Thyroid gland (tissue), 4 donors: Measurements from ENCODE around the gene COL24A1.

ENCODE experiments used
- POLR2A ChIP-seq, 2 donors: fragments of 450-650 bp; IDR thresholded peaks; one replicate each; pipeline ENCODE4 v1.6.1; 2017; ENCODE audit warnings: antibody characterized with exemption in 2 of 2, mild to moderate bottlenecking in 2 of 2, moderate library complexity in 1 of 2
- TF ChIP-seq, protein P1 (sequence below), 6 experiments: fragments of 200-600 bp in 3 of 6; fragments of 450-650 bp in 3 of 6; sonication (generic) in 3 of 6; IDR thresholded peaks; one replicate each; pipeline ENCODE4 v1.5.1; 2016 to 2019; ENCODE audit warnings: antibody characterized with exemption in 6 of 6, mild to moderate bottlenecking in 2 of 6, inconsistent platforms in 1 of 6, moderate library complexity in 1 of 6

DNA sequence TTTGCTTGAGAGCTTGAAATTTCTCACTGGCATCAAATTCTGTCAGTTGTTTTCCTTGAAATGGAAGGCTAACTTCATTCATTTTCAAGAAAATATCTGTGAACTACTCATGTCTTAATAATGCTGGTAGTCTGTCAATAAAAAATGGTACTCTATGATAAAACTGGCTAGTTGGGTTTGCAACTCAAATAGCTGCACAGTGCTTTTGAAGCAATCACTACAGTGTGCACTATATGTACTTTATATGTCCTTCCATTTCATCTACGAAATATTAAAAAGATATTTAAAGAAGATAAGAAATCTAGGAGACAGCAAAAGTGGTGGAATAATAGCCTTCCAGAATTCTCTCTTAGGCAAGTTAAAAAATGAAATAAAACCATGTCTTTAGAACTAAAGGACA is 408.5 kb downstream of the COL24A1 start:
- TF ChIP-seq, protein P1, sequence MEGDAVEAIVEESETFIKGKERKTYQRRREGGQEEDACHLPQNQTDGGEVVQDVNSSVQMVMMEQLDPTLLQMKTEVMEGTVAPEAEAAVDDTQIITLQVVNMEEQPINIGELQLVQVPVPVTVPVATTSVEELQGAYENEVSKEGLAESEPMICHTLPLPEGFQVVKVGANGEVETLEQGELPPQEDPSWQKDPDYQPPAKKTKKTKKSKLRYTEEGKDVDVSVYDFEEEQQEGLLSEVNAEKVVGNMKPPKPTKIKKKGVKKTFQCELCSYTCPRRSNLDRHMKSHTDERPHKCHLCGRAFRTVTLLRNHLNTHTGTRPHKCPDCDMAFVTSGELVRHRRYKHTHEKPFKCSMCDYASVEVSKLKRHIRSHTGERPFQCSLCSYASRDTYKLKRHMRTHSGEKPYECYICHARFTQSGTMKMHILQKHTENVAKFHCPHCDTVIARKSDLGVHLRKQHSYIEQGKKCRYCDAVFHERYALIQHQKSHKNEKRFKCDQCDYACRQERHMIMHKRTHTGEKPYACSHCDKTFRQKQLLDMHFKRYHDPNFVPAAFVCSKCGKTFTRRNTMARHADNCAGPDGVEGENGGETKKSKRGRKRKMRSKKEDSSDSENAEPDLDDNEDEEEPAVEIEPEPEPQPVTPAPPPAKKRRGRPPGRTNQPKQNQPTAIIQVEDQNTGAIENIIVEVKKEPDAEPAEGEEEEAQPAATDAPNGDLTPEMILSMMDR (IDR thresholded peaks at IDR 0.05): no peak
- TF ChIP-seq POLR2A (IDR thresholded peaks at IDR 0.05): no peak
